ENCODE data around the gene TMEM209.
"Not testable (repeated sequence)": the region's sequence is repeated elsewhere in the genome, so short reads cannot be mapped to it uniquely, and the experiment has no call there.

TMEM209 gene

GRCh38 chr7:130232209-130232608 lies 27.0 kb upstream of the TMEM209 start:
- no peaks in the 10 kb centered on the region for H3K9me3 ChIP-seq (ENCODE audit: control insufficient read depth, low read length)
- no CpG with 5 or more reads among the region's 2 CpGs for WGBS, 2 experiments (ENCODE audit: insufficient coverage in 2 of 2)
- no peak overlapping the region for H3K4me3 ChIP-seq (ENCODE audit: extremely low read depth, insufficient read depth, low read length, poor library complexity, severe bottlenecking)
- H3K4me1 ChIP-seq (ENCODE audit: control insufficient read depth, insufficient read depth, low read length, poor library complexity, severe bottlenecking) = no peaks in the 10 kb centered on the region
- H3K36me3 ChIP-seq (ENCODE audit: control insufficient read depth, insufficient read depth, low read length) = no peaks in the 10 kb centered on the region
- no peak overlapping the region for H3K27ac ChIP-seq (ENCODE audit: low read depth, low read length, severe bottlenecking)

GRCh38 chr7:130231792-130232191 lies 26.6 kb upstream of the TMEM209 start:
- H3K9me3 ChIP-seq (ENCODE audit: control insufficient read depth, low read length) = no peaks in the 10 kb centered on the region
- no peak overlapping the region for H3K27ac ChIP-seq (ENCODE audit: low read depth, low read length, severe bottlenecking)
- no peak overlapping the region for H3K4me3 ChIP-seq (ENCODE audit: extremely low read depth, insufficient read depth, low read length, poor library complexity, severe bottlenecking)
- H3K36me3 ChIP-seq (ENCODE audit: control insufficient read depth, insufficient read depth, low read length) = no peaks in the 10 kb centered on the region
- no peaks in the 10 kb centered on the region for H3K4me1 ChIP-seq (ENCODE audit: control insufficient read depth, insufficient read depth, low read length, poor library complexity, severe bottlenecking)
- WGBS, 2 experiments (ENCODE audit: insufficient coverage in 2 of 2) = 94 to 95% methylated on average over 3 to 6 of the region's 6 CpGs

GRCh38 chr7:130229981-130230380 lies 24.8 kb upstream of the TMEM209 start:
- not testable (repeated sequence) for H3K27ac ChIP-seq (ENCODE audit: low read depth, low read length, severe bottlenecking); H3K9me3 ChIP-seq (ENCODE audit: control insufficient read depth, low read length); H3K36me3 ChIP-seq (ENCODE audit: control insufficient read depth, insufficient read depth, low read length); H3K4me3 ChIP-seq (ENCODE audit: extremely low read depth, insufficient read depth, low read length, poor library complexity, severe bottlenecking); H3K4me1 ChIP-seq (ENCODE audit: control insufficient read depth, insufficient read depth, low read length, poor library complexity, severe bottlenecking)
- 93 to 96% methylated on average over 23 of the region's 28 CpGs for WGBS, 2 experiments (ENCODE audit: insufficient coverage in 2 of 2)

GRCh38 chr7:130228840-130229502 lies 23.8 kb upstream of the TMEM209 start:
- H3K9me3 ChIP-seq (ENCODE audit: control insufficient read depth, low read length) = peaks cover 7% of the 10 kb centered on the region
- H3K36me3 ChIP-seq (ENCODE audit: control insufficient read depth, insufficient read depth, low read length) = no peaks in the 10 kb centered on the region
- no peaks in the 10 kb centered on the region for H3K4me1 ChIP-seq (ENCODE audit: control insufficient read depth, insufficient read depth, low read length, poor library complexity, severe bottlenecking)
- H3K4me3 ChIP-seq (ENCODE audit: extremely low read depth, insufficient read depth, low read length, poor library complexity, severe bottlenecking) = no peak overlapping the region
- WGBS, 2 experiments (ENCODE audit: insufficient coverage in 2 of 2) = 83 to 94% methylated on average over 4 to 5 of the region's 7 CpGs
- peak overlapping the region; percentile 26 for H3K27ac ChIP-seq (ENCODE audit: low read depth, low read length, severe bottlenecking)

- WGBS, 2 experiments (ENCODE audit: insufficient coverage in 2 of 2) = no CpG with 5 or more reads among the region's 1 CpG
- no peak overlapping the region for H3K27ac ChIP-seq (ENCODE audit: low read depth, low read length, severe bottlenecking)
- H3K36me3 ChIP-seq (ENCODE audit: control insufficient read depth, insufficient read depth, low read length) = no peaks in the 10 kb centered on the region
- peaks cover 7% of the 10 kb centered on the region for H3K9me3 ChIP-seq (ENCODE audit: control insufficient read depth, low read length)
- H3K4me3 ChIP-seq (ENCODE audit: extremely low read depth, insufficient read depth, low read length, poor library complexity, severe bottlenecking) = no peak overlapping the region
- H3K4me1 ChIP-seq (ENCODE audit: control insufficient read depth, insufficient read depth, low read length, poor library complexity, severe bottlenecking) = no peaks in the 10 kb centered on the region
These were observed 22.8 kb upstream of the TMEM209 start for GRCh38 chr7:130227883-130228575.

GRCh38 chr7:130226333-130226732 lies 21.1 kb upstream of the TMEM209 start:
- Histone ChIP-seq H3K36me3 (ENCODE audit: control insufficient read depth, insufficient read depth, low read length) (no peaks in the 10 kb centered on the region), H3K4me3 (ENCODE audit: extremely low read depth, insufficient read depth, low read length, poor library complexity, severe bottlenecking) (no peak overlapping the region), H3K4me1 (ENCODE audit: control insufficient read depth, insufficient read depth, low read length, poor library complexity, severe bottlenecking) (no peaks in the 10 kb centered on the region), H3K27ac (ENCODE audit: low read depth, low read length, severe bottlenecking) (no peak overlapping the region), H3K9me3 (ENCODE audit: control insufficient read depth, low read length) (peaks cover 7% of the 10 kb centered on the region)
- WGBS, 2 experiments (ENCODE audit: insufficient coverage in 2 of 2) = 100% methylated on average over 1 of the region's 1 CpG

- not testable (repeated sequence) for H3K4me1 ChIP-seq (ENCODE audit: control insufficient read depth, insufficient read depth, low read length, poor library complexity, severe bottlenecking); H3K36me3 ChIP-seq (ENCODE audit: control insufficient read depth, insufficient read depth, low read length); H3K4me3 ChIP-seq (ENCODE audit: extremely low read depth, insufficient read depth, low read length, poor library complexity, severe bottlenecking); H3K9me3 ChIP-seq (ENCODE audit: control insufficient read depth, low read length); H3K27ac ChIP-seq (ENCODE audit: low read depth, low read length, severe bottlenecking)
- WGBS, 2 experiments (ENCODE audit: insufficient coverage in 2 of 2) = 84 to 96% methylated on average over 3 of the region's 3 CpGs
These were observed 19.7 kb upstream of the TMEM209 start for GRCh38 chr7:130224923-130225322.

- no peak overlapping the region for H3K4me3 ChIP-seq (ENCODE audit: extremely low read depth, insufficient read depth, low read length, poor library complexity, severe bottlenecking)
- H3K27ac ChIP-seq (ENCODE audit: low read depth, low read length, severe bottlenecking) = no peak overlapping the region
- WGBS, 2 experiments (ENCODE audit: insufficient coverage in 2 of 2) = 67 to 71% methylated on average over 1 of the region's 5 CpGs
- H3K4me1 ChIP-seq (ENCODE audit: control insufficient read depth, insufficient read depth, low read length, poor library complexity, severe bottlenecking) = no peaks in the 10 kb centered on the region
- peaks cover 12% of the 10 kb centered on the region for H3K9me3 ChIP-seq (ENCODE audit: control insufficient read depth, low read length)
- H3K36me3 ChIP-seq (ENCODE audit: control insufficient read depth, insufficient read depth, low read length) = no peaks in the 10 kb centered on the region
These were observed 19.0 kb upstream of the TMEM209 start for GRCh38 chr7:130224210-130224609.

GRCh38 chr7:130223646-130224045 lies 18.4 kb upstream of the TMEM209 start:
- 100% methylated on average over 1 of the region's 1 CpG; no CpG with 5 or more reads in 1 of the 2 experiments for WGBS, 2 experiments (ENCODE audit: insufficient coverage in 2 of 2)
- Histone ChIP-seq H3K4me3 (ENCODE audit: extremely low read depth, insufficient read depth, low read length, poor library complexity, severe bottlenecking) (no peak overlapping the region), H3K36me3 (ENCODE audit: control insufficient read depth, insufficient read depth, low read length) (no peaks in the 10 kb centered on the region), H3K27ac (ENCODE audit: low read depth, low read length, severe bottlenecking) (no peak overlapping the region), H3K4me1 (ENCODE audit: control insufficient read depth, insufficient read depth, low read length, poor library complexity, severe bottlenecking) (no peaks in the 10 kb centered on the region), H3K9me3 (ENCODE audit: control insufficient read depth, low read length) (peaks cover 12% of the 10 kb centered on the region)

- no peak overlapping the region for H3K4me3 ChIP-seq (ENCODE audit: extremely low read depth, insufficient read depth, low read length, poor library complexity, severe bottlenecking)
- 86 to 97% methylated on average over 3 to 4 of the region's 4 CpGs for WGBS, 2 experiments (ENCODE audit: insufficient coverage in 2 of 2)
- no peaks in the 10 kb centered on the region for H3K4me1 ChIP-seq (ENCODE audit: control insufficient read depth, insufficient read depth, low read length, poor library complexity, severe bottlenecking)
- no peaks in the 10 kb centered on the region for H3K36me3 ChIP-seq (ENCODE audit: control insufficient read depth, insufficient read depth, low read length)
- H3K27ac ChIP-seq (ENCODE audit: low read depth, low read length, severe bottlenecking) = no peak overlapping the region
- H3K9me3 ChIP-seq (ENCODE audit: control insufficient read depth, low read length) = peaks cover 12% of the 10 kb centered on the region
These were observed 16.5 kb upstream of the TMEM209 start for GRCh38 chr7:130221746-130222145.

- no peaks in the 10 kb centered on the region for H3K36me3 ChIP-seq (ENCODE audit: control insufficient read depth, insufficient read depth, low read length)
- no peaks in the 10 kb centered on the region for H3K4me1 ChIP-seq (ENCODE audit: control insufficient read depth, insufficient read depth, low read length, poor library complexity, severe bottlenecking)
- WGBS, 2 experiments (ENCODE audit: insufficient coverage in 2 of 2) = 92 to 97% methylated on average over 5 to 9 of the region's 9 CpGs
- peaks cover 5% of the 10 kb centered on the region for H3K9me3 ChIP-seq (ENCODE audit: control insufficient read depth, low read length)
- H3K4me3 ChIP-seq (ENCODE audit: extremely low read depth, insufficient read depth, low read length, poor library complexity, severe bottlenecking) = no peak overlapping the region
- H3K27ac ChIP-seq (ENCODE audit: low read depth, low read length, severe bottlenecking) = no peak overlapping the region
These were observed 14.7 kb upstream of the TMEM209 start for GRCh38 chr7:130219871-130220270.
